Panc1 (cell line): ENCODE measurements around the gene GRAMD1A. TPM values are rescaled to one million over a fixed set of nuclear protein-coding genes. Genes with fewer than 3 reads are reported as not detected.
"Not testable (repeated sequence)": the region's sequence is repeated elsewhere in the genome, so short reads cannot be mapped to it uniquely, and the experiment has no call there.

Experiments
- ATAC-seq: fragments of 200-7000 bp; cut with Tn5 transposase; 2 replicates; pipeline ENCODE4 v1.9.1; 2020; ENCODE audit warnings: mild to moderate bottlenecking, moderate library complexity
- BruUV-seq: library from RNA; stranded (reverse); fragments of 400-500 nt; replicated peaks from 2 replicates; lab custom pipeline; 2021; lab: Mats Ljungman, UMichigan
- CTCF ChIA-PET: fragments of 300-600 bp; sonication (Branson Sonifier 250); formaldehyde crosslinking; loops from one replicate; lab custom pipeline; 2022; ENCODE audit warnings: antibody characterized with exemption; lab: Charles Lee
- POLR2A ChIA-PET: fragments of 300-600 bp; sonication (Branson Sonifier 250); formaldehyde crosslinking; loops from one replicate; lab custom pipeline; 2022; ENCODE audit warnings: antibody characterized with exemption; lab: Charles Lee
- DNase-seq: peaks from one replicate; pipeline ENCODE4 v3.0.0-alpha.2; 2010; ENCODE audit warnings: low read depth, low spot score
- H3K27ac ChIP-seq: 2 replicates; pipeline ENCODE4 v1.5.1; 2011; ENCODE audit warnings: mild to moderate bottlenecking, low read length, inconsistent platforms
- H3K27me3 ChIP-seq: fragments of 200-500 bp; sonication (Bioruptor generic); 2 replicates; pipeline ENCODE4 v1.6.0; 2014; ENCODE audit warnings: low read length, inconsistent platforms; ENCODE audit not compliant: control insufficient read depth, insufficient read depth
- H3K36me3 ChIP-seq: fragments of 200-500 bp; sonication (Bioruptor generic); 2 replicates; pipeline ENCODE4 v1.5.1; 2014; ENCODE audit warnings: inconsistent platforms, mild to moderate bottlenecking, low read length, moderate library complexity; ENCODE audit not compliant: control insufficient read depth, insufficient read depth
- H3K4me1 ChIP-seq: 2 replicates; pipeline ENCODE4 v1.5.1; 2011; ENCODE audit warnings: inconsistent platforms, mild to moderate bottlenecking, low read length, moderate library complexity; ENCODE audit not compliant: control insufficient read depth, insufficient read depth
- H3K4me3 ChIP-seq, 2 experiments: 2 replicates each; pipeline ENCODE4 v1.5.1; 2011 to 2012; ENCODE audit warnings: low read depth in 2 of 2, low read length in 2 of 2, mild to moderate bottlenecking in 2 of 2, inconsistent platforms in 1 of 2, moderate library complexity in 1 of 2
- H3K9me3 ChIP-seq: fragments of 200-500 bp; sonication (Bioruptor generic); 2 replicates; pipeline ENCODE4 v1.5.1; 2014; ENCODE audit warnings: low read depth, mild to moderate bottlenecking, inconsistent platforms, low read length, moderate library complexity; ENCODE audit not compliant: control insufficient read depth, insufficient read depth
- POLR2AphosphoS5 ChIP-seq: IDR thresholded peaks from 2 replicates; pipeline ENCODE4 v1.6.1; 2012; ENCODE audit warnings: mild to moderate bottlenecking, low read depth, low read length, moderate library complexity
- SIN3A ChIP-seq: IDR thresholded peaks from 2 replicates; pipeline ENCODE4 v1.6.1; 2012; ENCODE audit warnings: low read depth, mild to moderate bottlenecking, low read length, moderate library complexity, borderline replicate concordance; ENCODE audit not compliant: insufficient read depth
- TCF7L2 ChIP-seq: IDR thresholded peaks from 2 replicates; pipeline ENCODE4 v1.6.1; 2011; ENCODE audit warnings: mild to moderate bottlenecking, low read depth, low read length, inconsistent platforms
- in situ Hi-C: cut with HindIII; loops from 2 replicates; pipeline ENCODE4 v1.10.0; 2016; ENCODE audit warnings: low sequenced_read_pairs, low pct_unique_long_range_greater_than_20kb
- intact Hi-C: fragments of 100-400 bp; cut with micrococcal nuclease; formaldehyde crosslinking; loops from one replicate; pipeline ENCODE4 v1.10.0; 2022; ENCODE audit not compliant: unreplicated experiment
- total RNA-seq: library from RNA; stranded (reverse); gene quantifications from one replicate; pipeline ENCODE4 v1.2.1, GENCODE V29; 2021; ENCODE audit not compliant: unreplicated experiment
- TF ChIP-seq, protein P1 (sequence below), 2 experiments: IDR thresholded peaks; 2 replicates each; pipeline ENCODE4 v1.6.1; 2011 to 2012; ENCODE audit warnings: low read depth in 2 of 2, control low read depth in 1 of 2, low read length in 1 of 2, mild to moderate bottlenecking in 1 of 2, moderate library complexity in 1 of 2; ENCODE audit not compliant: insufficient read depth in 1 of 2
- TF ChIP-seq, protein P2 (sequence below): fragments of 450-650 bp; IDR thresholded peaks from 2 replicates; pipeline ENCODE4 v1.5.1; 2017; ENCODE audit warnings: mild to moderate bottlenecking

The GRAMD1A gene
- total RNA-seq, 1 experiment from 2014 or later, result 69.9 TPM

- no peaks in the 10 kb centered on the region for H3K27me3 ChIP-seq
- no peak overlapping the region for H3K27ac ChIP-seq
- in situ Hi-C loops (no loop called here), intact Hi-C loops (no loop called here)
- H3K36me3 ChIP-seq, result no peaks in the 10 kb centered on the region
- ATAC-seq, result no peak
- no peak overlapping the region for H3K4me3 ChIP-seq
- H3K9me3 ChIP-seq, result no peaks in the 10 kb centered on the region
- peaks cover 8% of the 10 kb centered on the region for H3K4me1 ChIP-seq
- ChIA-PET POLR2A (no interaction called here), CTCF (no interaction called here)
- TF ChIP-seq, protein P1, sequence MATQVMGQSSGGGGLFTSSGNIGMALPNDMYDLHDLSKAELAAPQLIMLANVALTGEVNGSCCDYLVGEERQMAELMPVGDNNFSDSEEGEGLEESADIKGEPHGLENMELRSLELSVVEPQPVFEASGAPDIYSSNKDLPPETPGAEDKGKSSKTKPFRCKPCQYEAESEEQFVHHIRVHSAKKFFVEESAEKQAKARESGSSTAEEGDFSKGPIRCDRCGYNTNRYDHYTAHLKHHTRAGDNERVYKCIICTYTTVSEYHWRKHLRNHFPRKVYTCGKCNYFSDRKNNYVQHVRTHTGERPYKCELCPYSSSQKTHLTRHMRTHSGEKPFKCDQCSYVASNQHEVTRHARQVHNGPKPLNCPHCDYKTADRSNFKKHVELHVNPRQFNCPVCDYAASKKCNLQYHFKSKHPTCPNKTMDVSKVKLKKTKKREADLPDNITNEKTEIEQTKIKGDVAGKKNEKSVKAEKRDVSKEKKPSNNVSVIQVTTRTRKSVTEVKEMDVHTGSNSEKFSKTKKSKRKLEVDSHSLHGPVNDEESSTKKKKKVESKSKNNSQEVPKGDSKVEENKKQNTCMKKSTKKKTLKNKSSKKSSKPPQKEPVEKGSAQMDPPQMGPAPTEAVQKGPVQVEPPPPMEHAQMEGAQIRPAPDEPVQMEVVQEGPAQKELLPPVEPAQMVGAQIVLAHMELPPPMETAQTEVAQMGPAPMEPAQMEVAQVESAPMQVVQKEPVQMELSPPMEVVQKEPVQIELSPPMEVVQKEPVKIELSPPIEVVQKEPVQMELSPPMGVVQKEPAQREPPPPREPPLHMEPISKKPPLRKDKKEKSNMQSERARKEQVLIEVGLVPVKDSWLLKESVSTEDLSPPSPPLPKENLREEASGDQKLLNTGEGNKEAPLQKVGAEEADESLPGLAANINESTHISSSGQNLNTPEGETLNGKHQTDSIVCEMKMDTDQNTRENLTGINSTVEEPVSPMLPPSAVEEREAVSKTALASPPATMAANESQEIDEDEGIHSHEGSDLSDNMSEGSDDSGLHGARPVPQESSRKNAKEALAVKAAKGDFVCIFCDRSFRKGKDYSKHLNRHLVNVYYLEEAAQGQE (IDR thresholded peaks at IDR 0.05; ENCODE audit: insufficient read depth in 1 of 2, low read depth in 2 of 2, low read length in 1 of 2), result no peak
- TF ChIP-seq TCF7L2 (no peak), SIN3A (no peak), POLR2AphosphoS5 (no peak)
- TF ChIP-seq, protein P2, sequence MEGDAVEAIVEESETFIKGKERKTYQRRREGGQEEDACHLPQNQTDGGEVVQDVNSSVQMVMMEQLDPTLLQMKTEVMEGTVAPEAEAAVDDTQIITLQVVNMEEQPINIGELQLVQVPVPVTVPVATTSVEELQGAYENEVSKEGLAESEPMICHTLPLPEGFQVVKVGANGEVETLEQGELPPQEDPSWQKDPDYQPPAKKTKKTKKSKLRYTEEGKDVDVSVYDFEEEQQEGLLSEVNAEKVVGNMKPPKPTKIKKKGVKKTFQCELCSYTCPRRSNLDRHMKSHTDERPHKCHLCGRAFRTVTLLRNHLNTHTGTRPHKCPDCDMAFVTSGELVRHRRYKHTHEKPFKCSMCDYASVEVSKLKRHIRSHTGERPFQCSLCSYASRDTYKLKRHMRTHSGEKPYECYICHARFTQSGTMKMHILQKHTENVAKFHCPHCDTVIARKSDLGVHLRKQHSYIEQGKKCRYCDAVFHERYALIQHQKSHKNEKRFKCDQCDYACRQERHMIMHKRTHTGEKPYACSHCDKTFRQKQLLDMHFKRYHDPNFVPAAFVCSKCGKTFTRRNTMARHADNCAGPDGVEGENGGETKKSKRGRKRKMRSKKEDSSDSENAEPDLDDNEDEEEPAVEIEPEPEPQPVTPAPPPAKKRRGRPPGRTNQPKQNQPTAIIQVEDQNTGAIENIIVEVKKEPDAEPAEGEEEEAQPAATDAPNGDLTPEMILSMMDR, result no peak
- no peak for DNase-seq
- BruUV-seq, result no TSS peak
Observed at GRCh38 chr19:35006999-35007365, 6.9 kb downstream of the GRAMD1A start.

DNA sequence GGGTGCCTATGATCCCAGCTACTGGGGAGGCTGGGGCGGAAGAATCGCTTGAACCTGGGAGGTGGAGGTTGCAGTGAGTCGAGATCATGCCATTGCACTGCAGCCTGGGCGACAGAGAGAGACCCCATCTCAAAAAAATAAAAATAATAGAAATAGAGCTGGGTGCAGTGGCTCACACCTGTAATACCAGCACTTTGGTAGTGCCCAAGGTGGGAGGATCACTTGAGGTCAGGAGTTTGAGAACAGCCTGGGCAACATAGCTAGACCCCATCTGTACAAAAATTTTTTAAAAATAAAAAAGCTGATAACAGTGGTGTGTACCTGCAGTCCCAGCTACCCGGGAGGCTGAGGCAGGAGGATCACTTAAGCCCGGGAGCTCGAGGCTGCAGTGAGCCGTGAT, 7.3 kb downstream of the GRAMD1A start:
- H3K27ac ChIP-seq, in situ Hi-C loops, CTCF ChIA-PET, DNase-seq, H3K4me3 ChIP-seq, H3K9me3 ChIP-seq, H3K4me1 ChIP-seq, ATAC-seq, H3K27me3 ChIP-seq, intact Hi-C loops, H3K36me3 ChIP-seq, BruUV-seq: not testable (repeated sequence)
- POLR2A ChIA-PET, result interaction anchor here (0.8 kb wide), 1 partner anchor 134 kb away, joined by 3 read pairs; no protein-coding TSS in a partner anchor

GRCh38 chr19:35008891-35009341, 8.8 kb downstream of the GRAMD1A start:
- BruUV-seq, result no TSS peak

More at GRCh38 chr19:35008891-35009341, 8.8 kb downstream of the GRAMD1A start:
- no peak overlapping the region for H3K27ac ChIP-seq
- H3K27me3 ChIP-seq, result no peaks in the 10 kb centered on the region
- H3K4me3 ChIP-seq, result no peak overlapping the region
- ChIA-PET CTCF (no interaction called here), POLR2A (no interaction called here)
- H3K4me1 ChIP-seq, result peaks cover 8% of the 10 kb centered on the region
- TF ChIP-seq TCF7L2 (no peak), SIN3A (no peak)
- H3K9me3 ChIP-seq, result no peaks in the 10 kb centered on the region
- DNase-seq (no peak), ATAC-seq (no peak)
- in situ Hi-C loops (no loop called here), intact Hi-C loops (no loop called here)
- H3K36me3 ChIP-seq, result no peaks in the 10 kb centered on the region
